Cardiac muscle cell (in vitro differentiated cells and primary cell): ENCODE results near the gene KLHL5. TPM values are rescaled to one million over a fixed set of nuclear protein-coding genes. Genes with fewer than 3 reads are reported as not detected.

Experiments used
- DNase-seq, 2 donors: peaks; one replicate each; pipeline versions ENCODE4 v3.0.0 to v3.0.0-alpha.2; 2010 to 2017; ENCODE audit warnings: low read depth in 1 of 2, low spot score in 1 of 2
- H3K27ac ChIP-seq: fragments of 200-600 bp; sonication (generic); 2 replicates; pipeline ENCODE4 v1.5.1; 2016
- H3K27me3 ChIP-seq: fragments of 200-600 bp; sonication (generic); 2 replicates; pipeline ENCODE4 v1.6.0; 2016; ENCODE audit warnings: control low read depth
- H3K36me3 ChIP-seq: fragments of 200-600 bp; sonication (generic); 2 replicates; pipeline ENCODE4 v1.5.1; 2016; ENCODE audit warnings: control low read depth
- H3K4me1 ChIP-seq: fragments of 200-600 bp; sonication (generic); 2 replicates; pipeline ENCODE4 v1.8.1; 2017; ENCODE audit warnings: low read depth, mild to moderate bottlenecking, mixed run types
- H3K4me3 ChIP-seq: fragments of 200-600 bp; sonication (generic); 2 replicates; pipeline ENCODE4 v1.5.1; 2016; ENCODE audit warnings: mild to moderate bottlenecking
- H3K9me3 ChIP-seq: fragments of 200-600 bp; sonication (generic); 2 replicates; pipeline ENCODE4 v1.5.1; 2017; ENCODE audit warnings: low read depth, mild to moderate bottlenecking, control low read depth
- CTCF ChIP-seq: IDR thresholded peaks from 2 replicates; pipeline ENCODE4 v1.5.1; 2012; ENCODE audit warnings: low read depth, mild to moderate bottlenecking, low read length
- polyA plus RNA-seq: library from polyadenylated mRNA; unstranded; fragments of >200 nt; fragmentation: Nextera tagmentation; extraction: Ambion mirVana; gene quantifications from 2 replicates; pipeline ENCODE4 v1.2.1, GENCODE V29; 2016
- total RNA-seq: library from RNA; depleted of rRNA; stranded (reverse); fragments of >200 nt; gene quantifications from 2 replicates; pipeline ENCODE4 v1.2.3, GENCODE V29; 2016

The KLHL5 gene
- total and polyA plus RNA-seq, 2 experiments from 2014 or later: 20.7 to 27.7 TPM

- TF ChIP-seq CTCF: no peak
- Histone ChIP-seq H3K36me3 (no peaks in the 10 kb centered on the region), H3K27ac (no peak overlapping the region), H3K4me1 (no peaks in the 10 kb centered on the region), H3K27me3 (no peaks in the 10 kb centered on the region), H3K4me3 (no peak overlapping the region), H3K9me3 (no peaks in the 10 kb centered on the region)
- no peak for DNase-seq
Measured at GRCh38 chr4:39078829-39079228, 16.8 kb downstream of the KLHL5 start.

- Histone ChIP-seq H3K27ac (no peak overlapping the region), H3K4me3 (no peak overlapping the region), H3K4me1 (no peaks in the 10 kb centered on the region), H3K36me3 (no peaks in the 10 kb centered on the region), H3K9me3 (no peaks in the 10 kb centered on the region), H3K27me3 (no peaks in the 10 kb centered on the region)
- peak in 1 of 2 donors; percentile 57 for DNase-seq
- TF ChIP-seq CTCF: no peak
Measured at GRCh38 chr4:39083164-39083563, 21.1 kb downstream of the KLHL5 start.

- DNase-seq: peak in 1 of 2 donors; percentile 62
- Histone ChIP-seq H3K4me1 (no peaks in the 10 kb centered on the region), H3K4me3 (no peak overlapping the region), H3K27ac (no peak overlapping the region), H3K27me3 (no peaks in the 10 kb centered on the region), H3K9me3 (no peaks in the 10 kb centered on the region), H3K36me3 (no peaks in the 10 kb centered on the region)
- TF ChIP-seq CTCF: no peak
Measured at GRCh38 chr4:39085891-39086290, 23.9 kb downstream of the KLHL5 start.

- H3K4me3 ChIP-seq: no peak overlapping the region
- no peaks in the 10 kb centered on the region for H3K9me3 ChIP-seq
- H3K4me1 ChIP-seq: no peaks in the 10 kb centered on the region
- H3K27ac ChIP-seq: no peak overlapping the region
- TF ChIP-seq CTCF: no peak
- no peak for DNase-seq
- H3K36me3 ChIP-seq: peaks cover 4% of the 10 kb centered on the region
- H3K27me3 ChIP-seq: no peaks in the 10 kb centered on the region
Measured at GRCh38 chr4:39096847-39097246, 34.8 kb downstream of the KLHL5 start.

GRCh38 chr4:39097290-39097689 lies 35.3 kb downstream of the KLHL5 start:
- no peaks in the 10 kb centered on the region for H3K4me1 ChIP-seq
- peaks cover 4% of the 10 kb centered on the region for H3K36me3 ChIP-seq
- no peak overlapping the region for H3K4me3 ChIP-seq
- no peaks in the 10 kb centered on the region for H3K27me3 ChIP-seq
- H3K27ac ChIP-seq: no peak overlapping the region
- no peak for TF ChIP-seq CTCF
- no peak for DNase-seq
- no peaks in the 10 kb centered on the region for H3K9me3 ChIP-seq

- TF ChIP-seq CTCF: no peak
- Histone ChIP-seq H3K9me3 (no peaks in the 10 kb centered on the region), H3K27me3 (no peaks in the 10 kb centered on the region), H3K27ac (no peak overlapping the region), H3K4me3 (no peak overlapping the region), H3K36me3 (no peaks in the 10 kb centered on the region), H3K4me1 (no peaks in the 10 kb centered on the region)
- no peak for DNase-seq
Measured at GRCh38 chr4:39102297-39102696, 40.3 kb downstream of the KLHL5 start.
